Putamen (tissue), 1 donor: ENCODE measurements around the gene EIF3B.
"Not testable (repeated sequence)": the region's sequence is repeated elsewhere in the genome, so short reads cannot be mapped to it uniquely, and the experiment has no call there.

ENCODE experiments used
- DNase-seq: peaks from one replicate; pipeline ENCODE4 v3.0.0-alpha.2; 2016; ENCODE audit warnings: low spot score

The EIF3B gene

GRCh38 chr7:2376351-2377154 is 21.9 kb downstream of the EIF3B start:
- no peak for DNase-seq

GRCh38 chr7:2377492-2377891 is 22.9 kb downstream of the EIF3B start:
- not testable (repeated sequence) for DNase-seq

GRCh38 chr7:2378125-2378524 is 23.5 kb downstream of the EIF3B start:
- DNase-seq: not testable (repeated sequence)

- no peak for DNase-seq
Measured at GRCh38 chr7:2379161-2379560, 24.5 kb downstream of the EIF3B start.

- no peak for DNase-seq
Measured at GRCh38 chr7:2379821-2380450, 25.3 kb downstream of the EIF3B start.

GRCh38 chr7:2380461-2380860 is 25.8 kb downstream of the EIF3B start:
- no peak for DNase-seq

- DNase-seq: no peak
Measured at GRCh38 chr7:2381227-2381626, 26.6 kb downstream of the EIF3B start.

GRCh38 chr7:2381881-2382509 is 27.4 kb downstream of the EIF3B start:
- no peak for DNase-seq

- no peak for DNase-seq
Measured at GRCh38 chr7:2383543-2384274, 29.1 kb downstream of the EIF3B start.

GRCh38 chr7:2384354-2385243 is 30.0 kb downstream of the EIF3B start:
- no peak for DNase-seq

GRCh38 chr7:2386122-2386521 is 31.5 kb downstream of the EIF3B start:
- DNase-seq: not testable (repeated sequence)

- DNase-seq: no peak
Measured at GRCh38 chr7:2386964-2387669, 32.5 kb downstream of the EIF3B start.

GRCh38 chr7:2387897-2388636 is 33.4 kb downstream of the EIF3B start:
- DNase-seq: no peak

GRCh38 chr7:2388637-2388954 is 34.0 kb downstream of the EIF3B start:
- no peak for DNase-seq

GRCh38 chr7:2390020-2390816 is 35.6 kb downstream of the EIF3B start:
- DNase-seq: peak; percentile 39

GRCh38 chr7:2393706-2394105 is 39.1 kb downstream of the EIF3B start:
- no peak for DNase-seq

GRCh38 chr7:2394566-2395082 is 40.0 kb downstream of the EIF3B start:
- DNase-seq: no peak

GRCh38 chr7:2398506-2398905 is 43.9 kb downstream of the EIF3B start:
- no peak for DNase-seq
